GM19452 (cell line): ENCODE data around the gene FXR2.
"Not testable (repeated sequence)": the region's sequence is repeated elsewhere in the genome, so short reads cannot be mapped to it uniquely, and the experiment has no call there.

ENCODE experiments used
- ATAC-seq: cut with Tn5 transposase; IDR thresholded peaks from one replicate; pipeline ENCODE4 v1.9.1; 2021; ENCODE audit not compliant: unreplicated experiment

FXR2 gene

DNA sequence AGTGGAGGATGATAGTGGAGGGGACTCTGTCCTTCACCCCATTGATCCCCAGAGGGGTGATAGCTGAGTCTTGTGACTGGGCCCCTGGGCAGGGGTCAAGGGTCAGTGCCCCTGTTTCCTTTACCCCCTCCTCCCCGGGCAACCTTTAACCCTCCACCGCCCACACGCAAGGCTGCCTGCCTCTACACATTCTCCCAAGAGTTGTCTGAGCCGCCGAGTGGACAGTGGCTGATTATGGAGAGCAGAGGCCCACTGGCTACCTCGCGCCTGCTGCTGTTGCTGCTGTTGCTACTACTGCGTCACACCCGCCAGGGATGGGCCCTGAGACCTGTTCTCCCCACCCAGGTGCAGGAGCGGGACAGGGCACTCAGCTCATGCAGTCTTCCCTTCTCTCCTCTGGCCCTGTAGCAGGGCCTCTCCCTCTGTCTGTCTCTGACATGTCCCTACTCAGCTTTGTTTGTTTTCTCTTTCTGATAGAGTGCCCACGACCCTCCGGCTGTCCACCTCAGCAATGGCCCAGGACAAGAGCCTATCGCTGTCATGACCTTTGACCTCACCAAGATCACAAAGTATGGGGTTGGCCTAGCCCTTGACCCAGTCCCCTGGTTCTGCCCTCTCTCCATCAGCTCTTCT lies 15.4 kb upstream of the FXR2 start, which contains the start of gene SHBG:
SHBG (plus strand) TSS at position 197 of the 633 bp plus-strand sequence; CDS start at position 235, 38 bp downstream.
- no peak for ATAC-seq

DNA sequence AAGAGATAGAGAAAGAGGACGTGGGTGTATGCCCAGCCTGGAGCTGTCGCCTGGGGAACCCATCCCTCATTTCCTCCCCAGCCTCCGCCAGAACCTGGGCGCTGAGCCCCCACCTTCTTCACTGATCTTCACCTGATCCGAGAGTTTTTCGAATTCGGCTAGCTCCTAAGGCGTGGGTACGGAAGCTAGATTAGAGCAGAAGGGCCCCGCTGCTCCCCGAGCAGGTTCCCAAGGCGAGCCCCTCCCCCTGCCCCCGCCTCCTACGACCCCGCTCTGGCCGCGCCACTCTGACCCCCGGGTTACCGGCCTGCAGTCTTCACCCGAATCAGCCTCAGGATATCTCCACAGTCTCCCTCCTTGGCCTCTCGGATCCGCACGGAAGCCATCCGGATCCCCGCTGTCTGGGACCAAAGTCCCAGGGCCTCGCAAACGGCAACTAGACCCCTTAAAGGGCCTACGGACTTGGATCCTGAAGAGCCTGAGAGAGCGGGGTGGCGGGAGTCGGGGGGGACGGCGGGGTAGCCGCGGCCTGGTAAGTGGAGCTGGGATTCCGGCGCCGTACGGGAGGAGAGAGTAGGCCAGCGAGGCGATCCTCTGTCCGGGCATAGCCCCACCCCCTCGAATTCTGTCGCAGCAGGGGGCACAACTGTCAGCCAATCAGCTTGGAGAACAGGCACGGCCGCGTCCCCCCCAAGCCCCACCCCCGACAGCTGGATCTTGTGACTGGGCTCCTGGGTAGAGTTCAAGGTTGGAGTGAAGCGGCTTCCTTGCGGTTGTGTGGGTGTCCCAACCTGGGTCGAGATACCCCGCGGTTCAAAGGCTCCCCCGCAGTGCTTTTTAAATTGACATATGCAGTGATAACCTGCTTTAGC lies 12.8 kb upstream of the FXR2 start, which contains the start of gene SAT2:
SAT2 (minus strand) TSS at position 572 of the 872 bp plus-strand sequence; CDS start at position 386, 186 bp downstream.
- ATAC-seq = peak; percentile 90

DNA sequence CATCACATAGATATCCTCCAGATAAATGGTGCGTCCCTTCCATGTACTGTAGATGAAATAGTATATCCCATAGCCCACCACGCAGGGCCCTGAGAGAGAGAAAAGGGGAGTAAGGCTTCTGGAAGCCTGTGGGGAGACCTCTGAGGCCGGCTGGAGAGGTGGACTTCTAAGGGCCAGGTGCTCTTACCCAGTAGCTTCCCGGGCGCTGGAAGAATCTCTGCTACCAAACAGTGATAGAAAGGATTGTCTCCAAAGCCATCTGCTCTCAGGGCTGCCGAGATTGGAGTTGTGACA lies 12.2 kb upstream of the FXR2 start:
- ATAC-seq = no peak

DNA sequence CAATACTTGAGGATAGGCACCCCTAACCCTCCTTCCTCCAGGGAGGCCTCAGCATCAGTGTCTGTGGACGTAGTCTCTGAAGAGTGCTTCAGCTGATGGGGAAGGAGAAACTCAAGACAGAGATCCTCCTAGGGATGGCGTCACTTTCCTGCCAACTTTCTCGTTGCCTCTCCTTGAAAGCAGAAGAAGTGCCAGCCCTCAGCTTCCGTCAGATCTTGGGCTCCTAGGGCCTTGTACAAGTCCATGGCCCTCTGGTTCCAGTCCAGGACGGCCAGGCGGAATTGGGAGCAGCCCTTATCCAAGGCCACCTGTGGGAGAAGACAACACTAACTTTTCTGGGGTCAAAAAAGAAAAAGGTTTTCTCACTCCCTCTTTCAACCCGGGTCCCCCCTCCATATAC lies 11.6 kb upstream of the FXR2 start:
- no peak for ATAC-seq

DNA sequence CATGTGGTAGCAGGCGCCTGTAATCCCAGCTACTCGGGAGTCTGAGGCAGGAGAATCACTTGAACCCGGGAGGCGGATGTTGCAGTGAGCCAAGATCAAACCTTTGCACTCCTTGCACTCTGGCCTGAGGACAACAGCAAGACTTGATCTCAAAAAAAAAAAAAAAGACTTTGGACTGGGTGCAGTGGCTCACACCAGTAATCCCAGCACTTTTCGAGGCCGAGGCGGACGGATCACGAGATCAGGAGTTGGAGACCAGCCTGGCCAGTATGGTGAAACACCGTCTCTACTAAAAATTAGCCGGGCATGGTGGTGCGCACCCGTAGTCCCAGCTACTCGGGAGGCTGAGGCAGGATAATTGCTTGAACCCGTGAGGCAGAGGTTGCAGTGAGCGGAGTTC lies 11.1 kb upstream of the FXR2 start:
- not testable (repeated sequence) for ATAC-seq

DNA sequence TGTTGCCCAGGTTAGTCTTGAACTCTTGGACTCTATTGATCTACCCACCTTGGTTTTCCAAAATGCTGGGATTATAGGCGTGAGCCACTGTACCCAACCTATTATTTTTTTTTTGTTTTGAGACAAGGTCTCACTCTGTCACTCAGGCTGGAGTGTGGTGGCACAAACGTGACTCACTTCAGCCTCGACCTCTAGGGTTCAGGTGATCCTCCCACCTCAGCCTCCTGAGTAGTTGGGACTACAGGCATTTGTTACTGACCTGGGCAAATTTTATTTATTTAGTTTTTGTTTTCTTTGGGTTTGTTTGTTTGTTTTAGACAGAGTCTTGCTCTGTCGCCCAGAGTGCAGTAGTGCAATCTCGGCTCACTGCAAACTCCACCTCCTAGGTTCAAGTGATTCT lies 9.0 kb upstream of the FXR2 start:
- ATAC-seq = no peak

- ATAC-seq = no peak
These were observed 6.1 kb upstream of the FXR2 start for GRCh38 chr17:7620835-7621234.

DNA sequence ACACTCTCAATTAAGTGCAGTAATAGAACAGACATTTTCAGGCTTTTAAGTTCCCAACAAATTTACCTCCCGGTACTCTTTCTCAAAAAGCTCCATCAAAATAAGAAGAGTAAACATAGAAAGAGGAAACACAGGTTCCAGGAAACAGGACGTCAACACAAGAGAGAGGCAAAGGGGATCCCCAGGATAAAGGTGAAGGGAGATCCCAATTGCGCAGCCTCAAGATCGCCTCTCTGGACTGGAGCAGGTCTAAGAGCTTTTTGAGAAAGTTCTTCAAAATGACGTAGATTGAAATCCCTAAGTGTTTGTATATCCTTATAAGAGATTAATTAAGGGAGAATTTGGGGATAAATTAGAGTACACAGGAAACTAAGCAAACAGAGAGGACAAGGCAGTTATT lies 3.9 kb upstream of the FXR2 start:
- ATAC-seq = no peak

DNA sequence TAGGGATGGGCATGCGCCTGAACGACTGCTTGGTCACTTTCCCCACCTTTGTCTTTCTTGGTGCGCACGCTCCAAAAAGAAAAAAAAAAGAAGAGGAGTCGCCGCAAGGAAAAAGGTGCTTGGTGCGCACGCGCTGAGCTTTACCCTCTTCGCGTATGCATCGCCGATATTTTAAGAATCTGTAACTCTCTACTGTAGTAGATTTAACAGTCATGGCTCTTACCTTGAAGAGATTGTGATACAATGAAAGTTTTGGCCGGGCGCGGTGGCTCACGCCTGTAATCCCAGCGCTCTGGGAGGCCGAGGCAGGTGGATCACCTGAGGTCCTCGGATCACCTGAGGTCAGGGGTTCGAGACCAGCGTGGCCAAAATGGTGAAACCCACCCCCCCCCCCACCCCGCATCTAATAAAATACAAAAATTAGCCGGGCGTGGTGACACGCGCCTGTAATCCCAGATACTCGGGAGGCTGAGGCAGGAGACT lies 609 bp upstream of the FXR2 start:
- ATAC-seq = no peak

DNA sequence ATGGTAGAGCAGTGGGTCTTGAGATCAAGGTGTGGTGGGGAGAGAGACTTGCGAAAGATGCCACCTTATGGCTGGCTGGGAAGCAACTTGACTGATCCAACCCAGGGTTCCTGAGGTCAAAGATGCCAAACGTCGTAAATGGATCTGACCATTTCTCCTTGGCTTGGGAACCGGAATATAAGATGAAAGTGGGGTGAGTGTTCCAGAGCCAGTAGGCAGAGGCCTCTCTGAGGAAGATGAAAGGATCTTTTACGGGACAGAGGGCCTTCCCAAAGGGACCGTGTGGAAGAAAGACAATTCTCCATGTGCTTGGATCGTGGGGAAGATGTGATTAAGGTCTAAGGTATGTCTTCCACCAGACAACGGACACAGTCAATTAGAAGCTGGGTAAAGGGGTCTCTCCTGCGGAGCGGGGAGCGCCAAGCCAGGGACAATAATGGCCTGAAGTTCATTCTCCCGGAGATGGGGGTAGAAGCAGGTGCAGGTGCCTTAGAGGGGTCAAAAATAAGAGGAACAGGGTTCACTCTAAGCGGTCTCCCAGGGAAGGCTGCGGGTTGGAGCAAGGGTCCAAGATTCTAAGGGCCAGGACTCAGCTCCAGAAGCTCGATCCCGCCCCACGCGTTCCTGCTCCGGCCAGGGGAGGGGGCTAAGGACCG lies 800 bp downstream of the FXR2 start:
- no peak for ATAC-seq

DNA sequence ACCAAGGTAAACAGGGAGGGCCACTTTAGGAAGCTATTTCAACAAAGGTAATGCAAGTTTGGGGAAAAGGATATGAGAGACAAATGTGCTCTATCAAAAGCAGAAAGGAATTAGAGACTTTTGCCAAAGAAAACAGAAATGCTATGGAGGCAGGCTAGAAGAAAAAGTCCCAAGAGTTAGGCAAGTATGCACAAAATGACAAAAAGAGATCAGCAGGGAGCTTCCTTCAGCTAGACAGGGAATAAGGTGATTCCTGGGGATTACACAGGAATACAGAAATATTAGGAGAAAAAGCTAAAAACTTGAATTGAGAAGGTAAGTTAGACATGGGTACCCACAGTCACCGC lies 2.4 kb downstream of the FXR2 start:
- ATAC-seq = no peak

GRCh38 chr17:7611635-7612293 lies 2.9 kb downstream of the FXR2 start:
- ATAC-seq = no peak

DNA sequence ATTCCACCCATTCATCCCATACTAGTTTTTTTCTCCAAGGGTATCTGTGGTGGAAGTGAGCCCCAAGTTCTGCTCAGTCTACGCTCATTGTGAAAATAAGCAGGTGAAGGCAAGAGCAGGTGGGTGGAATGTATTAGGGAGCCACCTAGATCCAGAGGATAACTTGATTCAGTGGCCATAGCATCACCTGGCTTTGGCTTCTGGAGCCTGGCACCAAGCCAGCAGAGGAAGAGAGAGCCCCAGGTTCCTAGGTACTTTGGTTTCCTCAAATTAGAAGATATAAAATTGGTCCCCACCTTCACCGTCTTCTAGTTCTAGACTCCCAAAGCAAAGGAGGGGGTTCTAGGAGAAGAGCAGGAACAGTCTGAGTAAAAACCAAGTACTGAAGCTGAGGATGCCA lies 4.1 kb downstream of the FXR2 start:
- ATAC-seq = no peak

DNA sequence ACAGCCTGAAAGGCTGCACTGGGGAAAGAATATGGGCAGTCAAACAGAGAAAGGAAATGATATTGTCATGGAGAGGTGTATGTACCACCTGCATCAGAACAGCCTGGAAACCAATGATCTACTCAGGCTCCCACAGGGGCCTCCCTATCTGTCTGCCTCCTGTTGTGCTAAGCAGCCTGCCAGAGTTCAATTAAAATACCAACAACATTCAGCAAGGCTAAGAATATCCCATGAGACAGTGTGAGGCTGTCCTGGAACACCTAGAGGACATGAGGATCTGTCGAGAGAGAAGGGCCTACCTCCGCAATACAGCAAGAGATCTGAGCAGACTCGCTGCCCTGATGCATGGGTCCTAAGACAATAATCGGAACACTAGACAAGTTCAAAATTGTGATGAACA lies 8.4 kb downstream of the FXR2 start:
- ATAC-seq = no peak

- not testable (repeated sequence) for ATAC-seq
These were observed 17.1 kb downstream of the FXR2 start for GRCh38 chr17:7597561-7597960.

- no peak for ATAC-seq
These were observed 21.4 kb downstream of the FXR2 start for GRCh38 chr17:7593296-7593695.

- ATAC-seq = no peak
These were observed 22.2 kb downstream of the FXR2 start for GRCh38 chr17:7592422-7593021.

DNA sequence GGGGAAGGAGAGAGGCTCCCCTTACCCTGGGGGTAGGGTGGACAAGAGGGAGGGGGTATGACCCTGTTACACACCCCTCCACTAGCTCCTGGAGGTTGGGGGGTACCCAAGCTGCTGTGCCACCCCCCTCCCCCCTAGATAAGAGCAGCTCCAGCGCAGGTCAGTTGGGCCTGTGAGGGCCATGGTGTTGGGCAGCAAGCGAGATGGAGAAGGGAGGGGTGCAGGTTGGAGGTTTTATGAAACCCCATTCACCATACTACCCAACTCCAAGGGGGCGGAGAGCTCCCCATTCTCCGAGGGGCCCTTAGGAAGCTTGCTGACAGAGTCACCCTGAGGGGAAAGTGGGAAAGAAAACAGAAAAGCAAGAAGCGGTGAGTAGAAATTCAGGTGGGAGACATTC lies 23.1 kb downstream of the FXR2 start:
- ATAC-seq = no peak

- ATAC-seq = no peak
These were observed 24.0 kb downstream of the FXR2 start for GRCh38 chr17:7590743-7591142.

- ATAC-seq = no peak
These were observed 24.6 kb downstream of the FXR2 start, which contains the start of gene SOX15 for GRCh38 chr17:7589891-7590691. Gene SOX15 (minus strand): TSS chr17:7590094. CDS start chr17:7589676, 418 bp downstream.
